Mesendoderm (in vitro differentiated cells): Measurements from ENCODE around the gene AFF1.

ENCODE experiments used
- DNase-seq: peaks from one replicate; pipeline ENCODE4 v3.0.0; 2013
- H2AK5ac ChIP-seq: 2 replicates; pipeline ENCODE4 v1.6.1; 2013; ENCODE audit warnings: low read length, inconsistent platforms
- H2BK120ac ChIP-seq: 2 replicates; pipeline ENCODE4 v1.6.1; 2013; ENCODE audit warnings: low read depth, mild to moderate bottlenecking, low read length, moderate library complexity, mixed read lengths
- H2BK15ac ChIP-seq: replicated peaks from 2 replicates; pipeline ENCODE4 v1.6.1; 2013; ENCODE audit warnings: low read depth, mild to moderate bottlenecking, moderate library complexity
- H2BK5ac ChIP-seq: 2 replicates; pipeline ENCODE4 v1.6.1; 2013; ENCODE audit warnings: low read length, inconsistent platforms
- H3K18ac ChIP-seq: 2 replicates; pipeline ENCODE4 v1.6.1; 2013; ENCODE audit warnings: mild to moderate bottlenecking, low read length, mixed read lengths
- H3K23ac ChIP-seq: one replicate; pipeline ENCODE4 v1.6.1; 2013; ENCODE audit warnings: low read length
- H3K27ac ChIP-seq: 2 replicates; pipeline ENCODE4 v1.5.1; 2013; ENCODE audit warnings: low read depth, mild to moderate bottlenecking, inconsistent platforms, low read length, moderate library complexity
- H3K27me3 ChIP-seq: 2 replicates; pipeline ENCODE4 v1.6.1; 2013; ENCODE audit warnings: low read length, control low read depth, mild to moderate bottlenecking, inconsistent platforms; ENCODE audit not compliant: insufficient read depth, poor library complexity
- H3K36me3 ChIP-seq: 2 replicates; pipeline ENCODE4 v1.6.1; 2013; ENCODE audit warnings: low read length, inconsistent platforms; ENCODE audit not compliant: control insufficient read depth, insufficient read depth
- H3K4ac ChIP-seq: one replicate; pipeline ENCODE4 v1.6.1; 2013; ENCODE audit warnings: low read depth, mild to moderate bottlenecking, low read length, moderate library complexity
- H3K4me1 ChIP-seq: 2 replicates; pipeline ENCODE4 v1.6.1; 2013; ENCODE audit warnings: low read depth, low read length, inconsistent platforms; ENCODE audit not compliant: control insufficient read depth
- H3K4me2 ChIP-seq: 2 replicates; pipeline ENCODE4 v1.6.1; 2013; ENCODE audit warnings: low read length
- H3K4me3 ChIP-seq: 2 replicates; pipeline ENCODE4 v1.5.1; 2013; ENCODE audit warnings: mild to moderate bottlenecking, low read length
- H3K56ac ChIP-seq: one replicate; pipeline ENCODE4 v1.6.1; 2013; ENCODE audit warnings: low read length
- H3K79me1 ChIP-seq: 2 replicates; pipeline ENCODE4 v1.6.1; 2013; ENCODE audit warnings: low read length, inconsistent platforms
- H3K79me2 ChIP-seq: 2 replicates; pipeline ENCODE4 v1.6.1; 2013; ENCODE audit warnings: mild to moderate bottlenecking, low read length; ENCODE audit not compliant: control insufficient read depth, insufficient read depth
- H3K9ac ChIP-seq: 2 replicates; pipeline ENCODE4 v1.6.1; 2013; ENCODE audit warnings: low read length, inconsistent platforms
- H4K5ac ChIP-seq: one replicate; pipeline ENCODE4 v1.6.1; 2013; ENCODE audit warnings: low read length
- H4K8ac ChIP-seq: one replicate; pipeline ENCODE4 v1.6.1; 2013; ENCODE audit warnings: low read depth, mild to moderate bottlenecking, control low read depth, low read length, moderate library complexity
- WGBS: extraction: QIAGEN DNeasy Blood & Tissue Kit; methylation state at CpG from one replicate; pipeline ENCODE4 v1.1.7; 2013; ENCODE audit warnings: low lambda C conversion rate, missing lambda C conversion rate; ENCODE audit not compliant: insufficient coverage; ENCODE audit errors: extremely low coverage; 5-methylcytosine and 5-hydroxymethylcytosine counted together

The AFF1 gene

DNA sequence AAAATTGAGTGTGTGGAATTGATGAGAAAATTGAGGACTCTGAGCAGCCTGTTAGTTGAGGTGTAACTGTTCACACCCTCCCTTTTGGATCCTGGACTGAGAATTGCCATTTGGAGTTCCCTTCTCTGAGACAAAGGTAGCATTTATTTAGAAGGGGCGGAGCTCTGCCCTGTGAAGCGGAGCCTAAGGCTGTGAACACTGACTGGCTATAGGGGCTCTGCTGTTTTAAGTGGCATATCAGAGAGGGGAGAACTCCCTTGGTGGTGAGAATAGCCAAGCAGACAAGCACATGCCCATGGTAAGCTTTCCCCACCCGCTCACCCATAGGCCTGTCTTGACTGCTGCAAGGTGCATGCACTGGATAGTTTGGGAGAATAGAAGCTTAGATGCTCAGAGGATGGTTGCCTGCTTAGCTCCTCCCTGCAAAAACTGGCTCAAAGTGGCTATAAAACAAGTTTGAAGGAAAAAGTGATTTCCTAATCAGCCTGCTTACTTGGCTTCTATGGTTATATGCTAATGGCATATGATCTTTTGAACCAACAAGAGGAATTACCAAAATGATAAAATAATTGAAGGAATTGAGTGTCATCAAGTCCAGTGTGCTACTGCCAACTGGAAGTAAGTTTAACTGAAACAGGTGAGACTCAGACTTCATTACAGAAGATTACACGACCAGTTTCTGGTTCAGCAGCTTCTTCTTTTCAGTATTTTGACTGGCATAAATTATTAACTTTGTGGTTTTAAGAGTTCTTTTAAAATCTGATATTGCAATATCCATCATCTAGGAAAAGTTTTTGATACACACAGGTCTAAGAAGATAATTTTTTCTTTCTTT, 108.4 kb downstream of the AFF1 start:
- WGBS = no CpG with 5 or more reads among the region's 4 CpGs

DNA sequence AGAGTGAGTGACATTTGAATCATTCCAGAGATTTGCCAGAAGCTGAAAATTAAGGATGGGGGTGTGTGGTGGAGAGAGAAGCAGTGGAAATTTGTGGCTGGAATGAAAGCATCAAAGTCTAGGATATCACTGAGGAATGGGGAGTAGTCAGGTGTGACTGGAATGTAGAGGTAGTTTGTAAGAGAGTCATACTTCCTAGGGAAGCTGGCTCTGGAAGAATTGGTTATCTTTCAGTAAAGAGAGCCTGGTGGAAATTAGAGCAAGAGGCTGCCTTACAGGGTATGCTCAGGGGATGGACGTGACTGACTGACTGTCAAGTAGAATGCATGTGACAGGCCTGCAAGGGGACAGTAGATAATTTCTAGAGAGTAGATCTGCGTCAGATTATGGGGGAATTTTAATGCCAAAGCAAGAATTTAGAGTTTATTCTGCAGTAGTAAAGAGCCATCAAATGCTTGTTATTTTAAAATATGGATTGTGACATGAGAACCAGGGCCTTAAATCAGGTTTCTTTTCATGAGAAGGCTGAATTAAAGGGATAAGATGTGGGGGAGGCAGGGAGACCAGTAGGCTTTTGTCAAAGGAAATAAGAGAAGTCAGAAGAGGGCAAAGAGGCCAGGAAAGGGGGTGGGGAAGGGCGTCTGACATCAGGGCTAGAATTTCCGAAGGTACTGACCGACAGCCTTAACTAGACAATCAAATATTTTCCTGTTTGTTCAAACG, 109.9 kb downstream of the AFF1 start:
- no CpG with 5 or more reads among the region's 6 CpGs for WGBS
- H4K8ac ChIP-seq = peak overlapping the region; percentile 41
- no peak overlapping the region for H4K5ac ChIP-seq
- peak overlapping the region; percentile 54 for H3K56ac ChIP-seq
- H3K79me1 ChIP-seq = peaks cover 21% of the 10 kb centered on the region
- H2BK15ac ChIP-seq = no peak overlapping the region
- H3K23ac ChIP-seq = no peak overlapping the region
- peaks cover 26% of the 10 kb centered on the region for H3K4me1 ChIP-seq
- no peaks in the 10 kb centered on the region for H3K27me3 ChIP-seq
- no peak overlapping the region for H2AK5ac ChIP-seq
- H2BK5ac ChIP-seq = no peak overlapping the region
- no peak overlapping the region for H3K4me2 ChIP-seq
- no peak overlapping the region for H3K4me3 ChIP-seq
- peak; percentile 74 for DNase-seq
- H3K9ac ChIP-seq = no peak overlapping the region
- H3K18ac ChIP-seq = no peak overlapping the region
- H2BK120ac ChIP-seq = no peak overlapping the region
- H3K36me3 ChIP-seq = peaks cover 2% of the 10 kb centered on the region
- peaks cover 52% of the 10 kb centered on the region for H3K79me2 ChIP-seq
- H3K27ac ChIP-seq = peak overlapping the region; percentile 66
- no peak overlapping the region for H3K4ac ChIP-seq

More for the DNA sequence above, 108.4 kb downstream of the AFF1 start:
- no peak overlapping the region for H2BK5ac ChIP-seq
- H3K9ac ChIP-seq = no peak overlapping the region
- peaks cover 32% of the 10 kb centered on the region for H3K4me1 ChIP-seq
- peaks cover 17% of the 10 kb centered on the region for H3K79me1 ChIP-seq
- H4K5ac ChIP-seq = no peak overlapping the region
- H2AK5ac ChIP-seq = no peak overlapping the region
- no peak overlapping the region for H3K56ac ChIP-seq
- H3K4me3 ChIP-seq = no peak overlapping the region
- no peak overlapping the region for H3K23ac ChIP-seq
- DNase-seq = peak; percentile 59
- H4K8ac ChIP-seq = no peak overlapping the region
- H3K36me3 ChIP-seq = peaks cover 2% of the 10 kb centered on the region
- H3K4ac ChIP-seq = no peak overlapping the region
- H3K27me3 ChIP-seq = no peaks in the 10 kb centered on the region
- no peak overlapping the region for H2BK15ac ChIP-seq
- H3K27ac ChIP-seq = no peak overlapping the region
- no peak overlapping the region for H3K18ac ChIP-seq
- no peak overlapping the region for H2BK120ac ChIP-seq
- no peak overlapping the region for H3K4me2 ChIP-seq
- H3K79me2 ChIP-seq = peaks cover 61% of the 10 kb centered on the region

DNA sequence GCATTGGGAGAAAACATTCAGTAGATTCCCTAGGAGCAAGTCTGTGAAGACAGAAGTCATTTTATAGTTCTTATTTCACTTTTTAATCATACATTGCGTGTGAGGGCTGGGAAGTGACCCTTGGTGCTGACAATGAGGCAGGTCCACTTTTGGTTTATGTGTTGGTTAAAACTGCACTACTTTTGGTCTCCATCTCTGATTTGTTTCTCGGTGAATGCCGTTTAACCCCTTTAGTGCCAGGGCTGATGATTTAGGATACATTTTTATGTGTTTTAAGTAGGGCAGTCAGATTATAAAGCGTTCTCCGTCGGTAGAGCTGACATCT, 110.4 kb downstream of the AFF1 start:
- no peak overlapping the region for H2BK120ac ChIP-seq
- H3K27me3 ChIP-seq = no peaks in the 10 kb centered on the region
- H3K4me3 ChIP-seq = no peak overlapping the region
- H2AK5ac ChIP-seq = no peak overlapping the region
- no peak overlapping the region for H3K23ac ChIP-seq
- peaks cover 26% of the 10 kb centered on the region for H3K4me1 ChIP-seq
- no peak overlapping the region for H3K4ac ChIP-seq
- no peak overlapping the region for H2BK5ac ChIP-seq
- peaks cover 21% of the 10 kb centered on the region for H3K79me1 ChIP-seq
- H3K36me3 ChIP-seq = peaks cover 2% of the 10 kb centered on the region
- H3K27ac ChIP-seq = peak overlapping the region; percentile 66
- peak overlapping the region; percentile 76 for H2BK15ac ChIP-seq
- H3K79me2 ChIP-seq = peaks cover 51% of the 10 kb centered on the region
- no peak overlapping the region for H4K8ac ChIP-seq
- DNase-seq = no peak
- H3K9ac ChIP-seq = no peak overlapping the region
- H4K5ac ChIP-seq = no peak overlapping the region
- no CpG with 5 or more reads among the region's 6 CpGs for WGBS
- H3K18ac ChIP-seq = no peak overlapping the region
- no peak overlapping the region for H3K56ac ChIP-seq
- no peak overlapping the region for H3K4me2 ChIP-seq

DNA sequence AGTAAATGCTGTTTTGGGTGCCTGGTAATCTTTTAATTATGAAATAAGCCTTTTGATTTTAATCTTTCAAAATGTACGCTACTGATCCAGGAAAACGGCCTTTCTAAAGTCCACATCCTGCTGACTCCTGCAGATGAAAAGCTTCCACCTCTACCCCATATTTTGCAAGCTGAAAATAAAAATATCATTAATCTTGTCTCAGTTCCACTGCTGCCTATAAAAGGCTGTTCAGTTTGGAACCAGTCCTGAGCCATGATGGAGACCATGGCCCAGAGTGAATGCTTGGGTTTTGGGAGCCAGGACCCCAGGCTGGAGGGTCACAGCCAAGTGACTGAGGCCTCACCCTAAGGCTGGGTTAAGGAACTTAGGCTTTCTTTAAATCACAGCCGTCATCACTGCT, 110.8 kb downstream of the AFF1 start:
- H3K27me3 ChIP-seq = no peaks in the 10 kb centered on the region
- no peak overlapping the region for H3K23ac ChIP-seq
- H3K9ac ChIP-seq = no peak overlapping the region
- H3K4me1 ChIP-seq = peaks cover 26% of the 10 kb centered on the region
- H3K4me3 ChIP-seq = no peak overlapping the region
- H2BK5ac ChIP-seq = peak overlapping the region; percentile 32
- peaks cover 21% of the 10 kb centered on the region for H3K79me1 ChIP-seq
- no CpG with 5 or more reads among the region's 3 CpGs for WGBS
- H2BK120ac ChIP-seq = no peak overlapping the region
- H2BK15ac ChIP-seq = no peak overlapping the region
- H4K8ac ChIP-seq = no peak overlapping the region
- DNase-seq = no peak
- peaks cover 2% of the 10 kb centered on the region for H3K36me3 ChIP-seq
- no peak overlapping the region for H3K27ac ChIP-seq
- H3K56ac ChIP-seq = no peak overlapping the region
- peak overlapping the region; percentile 52 for H2AK5ac ChIP-seq
- H4K5ac ChIP-seq = no peak overlapping the region
- no peak overlapping the region for H3K4me2 ChIP-seq
- H3K79me2 ChIP-seq = peaks cover 49% of the 10 kb centered on the region
- H3K4ac ChIP-seq = no peak overlapping the region
- H3K18ac ChIP-seq = peak overlapping the region; percentile 4

DNA sequence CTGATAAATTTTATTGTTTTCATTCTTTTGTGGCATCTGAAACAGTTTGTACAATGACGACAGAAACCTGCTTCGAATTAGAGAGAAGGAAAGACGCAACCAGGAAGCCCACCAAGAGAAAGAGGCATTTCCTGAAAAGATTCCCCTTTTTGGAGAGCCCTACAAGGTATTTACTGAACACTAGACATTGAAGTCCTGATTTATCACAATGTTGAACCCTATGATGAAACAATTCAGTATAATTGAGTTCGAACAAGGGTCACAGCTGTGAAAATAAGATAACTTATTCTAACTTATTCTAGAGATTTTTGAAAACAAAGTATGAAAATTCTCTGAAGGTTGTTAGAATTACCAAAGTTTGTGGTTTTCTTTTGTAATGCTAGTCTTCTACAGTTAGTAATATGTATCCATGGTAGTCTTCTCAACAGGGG, 111.3 kb downstream of the AFF1 start:
- Histone ChIP-seq H3K36me3 (peaks cover 2% of the 10 kb centered on the region), H2BK120ac (no peak overlapping the region), H3K9ac (no peak overlapping the region), H3K27me3 (no peaks in the 10 kb centered on the region), H3K4me3 (no peak overlapping the region), H2AK5ac (no peak overlapping the region), H3K79me1 (peaks cover 21% of the 10 kb centered on the region), H3K27ac (no peak overlapping the region), H4K5ac (no peak overlapping the region), H3K56ac (no peak overlapping the region), H3K79me2 (peaks cover 50% of the 10 kb centered on the region), H2BK15ac (no peak overlapping the region), H3K23ac (no peak overlapping the region), H3K4ac (no peak overlapping the region), H2BK5ac (no peak overlapping the region), H3K4me2 (no peak overlapping the region), H3K18ac (no peak overlapping the region), H4K8ac (no peak overlapping the region), H3K4me1 (peaks cover 26% of the 10 kb centered on the region)
- no peak for DNase-seq
- WGBS = no CpG with 5 or more reads among the region's 4 CpGs
